GM21381 (cell line): Measurements from ENCODE around the gene HRCT1.
"Not testable (repeated sequence)": the region's sequence is repeated elsewhere in the genome, so short reads cannot be mapped to it uniquely, and the experiment has no call there.

Experiments used
- ATAC-seq: cut with Tn5 transposase; IDR thresholded peaks from one replicate; pipeline ENCODE4 v1.9.1; 2021; ENCODE audit warnings: mild to moderate bottlenecking, moderate library complexity; ENCODE audit not compliant: unreplicated experiment

HRCT1 gene

DNA sequence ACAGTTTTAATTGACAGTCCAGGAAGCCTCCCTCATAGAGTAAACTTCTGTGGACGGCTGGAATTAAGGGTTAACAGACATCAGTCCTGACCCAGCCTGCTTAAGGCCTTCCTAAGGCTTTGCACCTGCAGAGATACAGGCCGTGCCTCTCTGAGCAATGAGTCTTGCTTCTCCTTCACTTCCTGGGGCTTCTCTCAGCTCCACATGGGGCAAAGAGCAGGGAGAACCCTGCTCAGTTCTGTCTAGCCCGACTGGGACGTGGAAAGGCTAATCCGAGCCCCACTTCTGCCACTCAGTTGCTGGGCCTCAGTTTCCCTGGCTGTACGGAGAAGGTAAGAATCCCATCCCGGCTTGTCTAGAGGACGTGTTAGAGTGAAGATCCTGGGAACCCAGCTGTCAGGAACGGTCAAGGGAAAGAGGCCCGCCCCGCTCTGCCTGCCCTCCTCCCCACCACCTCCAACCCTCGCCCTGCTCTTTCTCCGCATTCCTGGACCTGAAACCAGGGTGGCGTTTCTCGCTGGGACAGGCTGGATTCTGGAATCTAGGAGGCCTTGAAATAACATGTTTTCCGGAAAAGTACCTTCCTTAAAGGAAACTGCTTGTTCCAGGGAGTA lies 9.8 kb downstream of the HRCT1 start:
- ATAC-seq, result no peak

DNA sequence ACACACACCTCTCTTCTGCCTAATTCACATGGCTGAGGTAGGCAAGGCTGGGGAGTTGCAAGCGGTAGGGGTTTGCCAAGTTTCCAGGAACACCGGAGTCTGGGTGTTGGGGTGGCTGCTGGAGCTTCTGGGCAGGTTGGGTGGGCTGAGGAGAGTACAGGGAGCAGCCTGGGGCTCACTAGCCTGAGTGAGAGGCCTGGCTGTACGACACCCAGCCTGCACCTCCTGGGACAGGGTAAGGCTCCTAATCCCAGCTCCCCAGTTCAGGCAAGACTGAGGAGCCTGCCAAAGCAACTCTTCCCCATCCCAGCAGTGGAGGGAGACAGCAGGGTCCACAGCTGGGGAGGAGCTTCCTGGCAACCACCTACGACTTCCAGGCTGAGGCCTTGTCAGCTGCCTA lies 11.3 kb downstream of the HRCT1 start:
- no peak for ATAC-seq

DNA sequence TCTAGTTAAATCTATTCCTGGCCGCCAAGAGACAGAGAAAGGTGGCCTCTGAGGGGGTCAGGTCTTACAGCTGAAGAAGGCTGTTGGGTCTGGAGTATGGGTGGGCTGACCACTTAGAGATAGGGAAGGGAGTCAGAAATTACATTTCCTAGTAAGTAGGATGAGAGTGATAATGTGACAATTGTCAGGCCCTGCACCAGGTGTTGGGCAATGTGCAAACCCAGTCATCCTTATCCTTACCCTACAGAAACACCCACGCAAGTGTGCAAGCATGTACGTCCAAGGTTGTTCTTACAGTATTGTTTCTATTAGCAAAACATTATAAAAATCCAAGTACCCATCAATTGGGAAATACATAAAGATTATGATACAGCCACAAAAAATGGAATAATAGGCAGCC lies 12.8 kb downstream of the HRCT1 start:
- no peak for ATAC-seq

DNA sequence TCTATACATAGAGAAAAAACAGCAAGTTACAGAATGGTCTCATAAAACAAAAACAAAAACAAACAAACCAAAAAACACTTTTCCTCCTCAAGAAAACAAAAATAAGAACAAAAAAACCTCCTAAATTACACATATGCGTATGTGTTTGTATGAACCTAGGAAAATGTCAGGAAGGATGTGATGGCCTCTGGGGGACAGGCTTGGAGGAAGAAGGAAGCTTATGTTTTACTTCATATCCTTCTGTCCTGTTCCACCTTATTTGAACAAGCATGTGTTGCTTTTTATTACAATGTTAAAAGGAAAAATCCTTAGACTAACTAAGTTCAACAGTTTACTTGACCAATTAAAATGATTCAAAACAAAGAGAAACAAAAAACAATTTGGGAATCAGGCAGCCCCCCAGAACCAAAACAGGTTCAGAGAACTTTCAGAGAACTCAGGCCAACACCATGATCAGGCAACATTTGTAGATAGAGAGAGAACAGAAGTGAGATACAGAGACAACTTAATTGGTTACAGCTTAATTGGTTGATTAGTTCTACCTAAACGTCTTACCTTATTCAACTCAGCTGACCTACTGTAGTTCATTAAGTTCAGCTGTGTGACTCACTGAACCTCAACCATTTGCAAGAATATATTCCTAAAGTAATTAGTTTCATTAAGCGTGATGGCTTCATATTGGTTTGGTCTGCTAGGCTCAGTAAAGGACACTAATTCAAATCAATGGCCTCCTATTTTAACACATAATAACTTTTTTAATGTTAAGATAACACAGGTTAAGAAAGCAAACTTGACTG lies 13.4 kb downstream of the HRCT1 start:
- no peak for ATAC-seq

DNA sequence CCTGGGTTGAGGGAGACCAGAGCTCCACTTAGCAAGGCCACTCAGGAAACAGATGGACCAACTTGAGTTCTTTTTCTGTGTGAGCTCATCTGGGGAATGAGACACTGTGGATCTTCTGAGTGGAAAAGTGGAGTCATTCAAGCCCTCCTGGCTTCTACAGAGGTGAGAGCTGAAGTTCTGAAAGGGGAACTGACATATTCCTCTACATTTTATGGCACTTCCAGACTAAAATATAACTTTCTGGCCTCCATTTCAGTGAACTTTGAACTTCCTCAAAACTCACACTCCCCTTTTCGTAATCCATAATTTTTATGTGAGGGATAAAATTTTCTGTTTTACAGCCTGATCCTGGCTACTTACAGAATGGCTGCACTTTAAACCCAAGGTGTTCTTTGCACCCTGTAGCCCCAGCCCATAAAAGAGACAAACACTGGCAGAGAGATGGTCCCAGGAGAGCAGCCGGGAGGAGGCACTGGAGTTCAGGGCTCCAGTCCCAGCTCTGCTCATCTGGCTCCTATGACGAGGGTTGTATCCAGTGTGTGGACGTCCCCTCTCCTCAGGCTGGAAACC lies 14.1 kb downstream of the HRCT1 start:
- no peak for ATAC-seq

DNA sequence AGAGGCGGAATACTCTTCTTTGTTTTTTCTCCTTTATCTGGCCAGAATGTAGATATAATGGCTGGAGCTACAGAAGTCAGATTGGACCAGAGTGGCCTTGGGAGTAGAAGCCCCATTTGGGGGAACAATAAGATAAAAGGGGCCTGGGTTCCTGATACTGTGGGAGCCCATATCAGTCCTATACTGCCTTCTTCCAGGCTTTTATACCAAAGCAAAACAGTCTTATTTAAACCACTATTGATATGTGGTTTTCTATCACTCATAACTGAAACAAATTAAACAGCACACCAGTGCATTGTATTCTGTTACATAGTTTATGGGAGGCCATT lies 17.6 kb downstream of the HRCT1 start:
- ATAC-seq, result no peak

DNA sequence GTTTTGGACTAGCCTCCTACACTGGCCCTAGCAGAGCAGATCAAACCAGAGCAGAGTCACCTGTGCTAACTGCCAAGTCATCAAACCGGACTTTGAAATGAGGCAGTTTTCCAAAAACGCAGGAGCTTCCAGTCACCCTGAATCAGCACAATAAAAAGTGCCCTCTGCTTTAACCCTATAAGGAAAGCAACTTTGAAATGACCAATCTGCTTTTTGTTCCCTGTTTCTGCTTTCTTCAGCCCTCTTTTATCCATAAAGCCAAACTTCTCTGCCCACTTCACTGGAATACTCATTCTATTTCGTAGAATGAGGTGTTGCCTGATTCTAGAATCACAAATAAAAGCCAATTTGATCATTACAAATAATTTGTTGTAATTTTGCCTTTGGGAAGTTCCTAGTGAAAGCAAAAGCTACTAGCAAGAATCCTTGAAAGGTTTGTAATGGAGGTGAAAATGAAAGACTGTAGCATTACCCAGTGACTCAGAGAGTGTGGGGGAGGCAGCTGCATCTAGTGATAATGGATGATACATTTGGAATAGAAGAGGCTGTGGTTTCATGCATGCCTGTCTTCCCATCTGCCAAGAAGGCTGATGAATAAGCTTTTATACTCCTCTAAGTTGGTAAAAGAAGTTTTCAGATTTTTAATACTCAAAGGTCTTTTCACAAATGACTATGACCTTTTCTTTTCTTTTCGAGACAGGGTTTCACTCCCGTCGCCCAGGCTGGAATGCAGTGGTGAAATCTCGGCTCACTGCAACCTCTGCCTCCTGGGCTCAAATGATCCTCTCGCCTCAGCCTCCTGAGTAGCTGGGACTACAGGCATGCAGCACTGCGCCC lies 18.1 kb downstream of the HRCT1 start:
- no peak for ATAC-seq

DNA sequence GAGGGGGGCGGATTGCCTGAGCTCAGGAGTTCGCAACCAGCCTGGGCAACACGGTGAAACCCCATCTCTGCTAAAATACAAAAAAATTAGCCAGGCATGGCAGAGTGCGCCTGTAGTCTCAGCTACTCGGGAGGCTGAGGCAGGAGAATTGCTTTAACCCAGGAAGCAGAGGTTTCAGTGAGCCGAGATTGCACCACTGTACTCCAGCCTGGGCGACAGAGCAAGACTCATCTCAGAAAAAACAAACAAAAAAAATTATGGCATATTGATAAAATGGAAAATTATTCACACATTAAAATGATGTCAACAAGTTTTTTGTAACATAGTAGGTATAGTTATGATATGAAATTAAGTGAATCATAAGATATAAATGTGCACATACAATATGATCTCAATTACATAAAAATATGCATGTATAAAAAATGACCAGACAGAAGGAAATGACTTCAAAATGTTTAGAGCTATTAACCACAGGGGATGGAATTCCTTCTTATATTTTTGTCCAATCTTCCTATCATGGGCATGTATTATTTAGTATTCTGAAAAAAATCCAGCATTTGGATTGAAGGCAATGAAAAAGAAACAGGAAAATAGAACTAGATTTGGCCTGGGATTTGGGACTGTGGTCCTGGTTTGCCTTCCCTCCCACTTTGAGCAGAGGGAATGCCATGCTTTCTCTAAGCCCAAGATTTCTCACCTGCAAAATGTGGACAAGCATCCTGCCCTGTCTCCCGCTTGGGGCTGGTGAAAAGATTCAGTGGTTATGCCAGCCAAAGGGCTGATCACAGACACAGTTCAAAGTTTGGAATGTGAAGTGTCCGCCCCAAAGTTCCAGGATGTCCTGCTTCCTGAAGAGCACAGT lies 22.8 kb downstream of the HRCT1 start:
- no peak for ATAC-seq

DNA sequence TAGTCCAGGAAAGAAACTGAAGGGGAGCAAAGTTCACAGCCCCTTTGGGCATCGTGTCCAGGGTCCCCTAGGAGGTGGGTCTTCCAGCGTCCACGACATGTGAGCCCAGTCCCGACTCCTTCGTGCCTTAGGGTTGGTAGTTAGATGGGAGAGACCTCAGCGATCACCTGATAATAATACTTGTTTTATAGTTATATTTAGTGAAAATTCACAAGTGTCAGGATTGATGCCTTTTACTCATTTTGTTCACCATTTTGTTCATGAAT lies 23.4 kb downstream of the HRCT1 start:
- ATAC-seq, result no peak

DNA sequence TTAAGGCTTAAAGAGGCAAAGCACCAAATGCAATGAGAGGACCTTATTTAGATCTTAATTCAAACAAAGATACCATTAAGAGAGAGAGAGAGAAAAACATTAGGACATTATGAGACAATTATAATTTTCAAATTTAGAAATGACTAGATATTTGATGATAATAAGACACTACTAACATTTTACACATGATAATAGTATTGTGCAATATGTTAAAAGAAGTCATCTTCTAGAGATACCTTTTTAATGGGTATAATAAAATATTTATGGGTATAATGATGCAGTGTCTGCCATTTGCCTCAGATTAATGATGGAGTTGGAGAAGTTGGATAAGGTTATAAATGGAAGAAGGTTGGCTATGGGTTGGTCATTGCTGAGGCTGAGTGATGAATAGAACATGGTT lies 24.5 kb downstream of the HRCT1 start:
- no peak for ATAC-seq

DNA sequence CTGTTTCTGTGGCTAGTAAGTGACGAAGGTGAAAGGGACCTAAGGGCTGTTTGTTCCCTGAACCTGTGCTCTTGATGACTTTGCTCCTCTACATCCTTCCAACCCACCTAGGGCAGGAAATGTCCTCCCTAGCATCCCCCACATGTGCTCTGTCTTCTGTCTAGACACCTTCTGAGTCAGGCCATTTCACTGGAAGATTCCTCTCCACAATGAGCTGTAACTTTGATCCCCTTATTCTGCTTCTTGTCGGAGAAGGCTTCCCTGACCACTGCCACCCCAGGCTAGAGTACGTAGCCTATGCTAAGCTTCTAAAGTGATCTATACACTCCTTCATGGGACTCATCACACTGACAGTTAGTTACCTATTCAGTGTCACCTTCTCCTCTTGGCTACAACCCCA lies 25.0 kb downstream of the HRCT1 start:
- ATAC-seq, result no peak

DNA sequence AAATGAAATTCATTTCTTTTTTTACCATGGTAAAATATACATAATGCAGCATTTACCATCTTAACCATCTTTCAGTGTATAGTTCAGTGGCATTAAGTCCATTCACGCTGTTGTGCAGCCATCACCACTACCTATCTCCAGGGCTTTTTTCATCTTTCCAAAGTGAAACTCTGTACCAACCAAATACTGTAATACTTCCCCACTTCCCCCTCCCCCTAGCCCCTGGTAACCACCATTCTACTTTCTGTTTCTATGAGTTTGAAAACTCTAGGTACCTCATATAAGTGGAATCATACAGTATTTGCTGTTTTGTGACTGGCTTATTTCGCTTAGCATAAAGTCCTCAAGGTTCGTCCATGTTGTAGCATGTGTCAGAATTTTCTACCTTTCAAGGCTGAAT lies 26.7 kb downstream of the HRCT1 start:
- ATAC-seq, result no peak

DNA sequence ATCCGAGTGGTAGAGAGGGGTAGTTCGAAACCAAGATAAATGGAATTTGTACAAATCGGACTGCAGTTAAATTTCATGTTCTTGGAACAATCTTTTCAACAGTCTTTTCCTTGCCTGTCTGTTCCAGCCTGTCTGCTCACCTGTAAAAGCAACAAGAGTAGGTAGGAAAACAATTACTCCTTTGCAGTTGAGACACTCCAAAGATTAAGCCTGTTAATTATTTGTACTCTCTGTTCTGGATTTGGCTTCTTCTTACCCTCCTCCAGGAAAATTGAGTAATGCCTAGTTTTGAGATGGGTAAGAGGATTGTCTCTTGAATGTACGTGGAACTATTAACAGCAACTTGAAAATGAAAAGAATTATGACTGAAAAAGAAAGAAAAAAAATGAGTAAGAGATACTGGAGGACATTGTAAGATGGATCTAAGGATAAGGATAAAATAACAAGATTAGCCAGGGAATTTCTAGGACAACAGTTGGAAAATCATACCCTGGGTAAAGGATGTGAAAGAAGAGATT lies 27.6 kb downstream of the HRCT1 start:
- no peak for ATAC-seq

DNA sequence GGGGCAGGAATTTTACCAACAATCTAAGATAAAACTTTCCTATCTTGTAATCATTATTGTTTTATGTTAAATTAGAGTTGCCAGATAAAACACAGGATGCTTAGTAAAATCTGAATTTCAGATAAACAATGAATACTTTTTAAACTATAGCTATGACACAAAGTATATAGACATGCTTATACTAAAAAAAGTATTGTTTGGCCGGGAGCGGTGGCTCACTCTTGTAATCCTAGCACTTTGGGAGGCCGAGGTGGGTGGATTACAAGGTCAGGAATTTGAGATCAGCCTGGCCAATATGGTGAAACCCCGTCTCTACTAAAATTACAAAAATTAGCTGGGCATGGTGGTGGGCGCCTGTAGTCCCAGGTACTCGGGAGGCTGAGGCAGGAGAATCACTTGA lies 28.1 kb downstream of the HRCT1 start:
- not testable (repeated sequence) for ATAC-seq

DNA sequence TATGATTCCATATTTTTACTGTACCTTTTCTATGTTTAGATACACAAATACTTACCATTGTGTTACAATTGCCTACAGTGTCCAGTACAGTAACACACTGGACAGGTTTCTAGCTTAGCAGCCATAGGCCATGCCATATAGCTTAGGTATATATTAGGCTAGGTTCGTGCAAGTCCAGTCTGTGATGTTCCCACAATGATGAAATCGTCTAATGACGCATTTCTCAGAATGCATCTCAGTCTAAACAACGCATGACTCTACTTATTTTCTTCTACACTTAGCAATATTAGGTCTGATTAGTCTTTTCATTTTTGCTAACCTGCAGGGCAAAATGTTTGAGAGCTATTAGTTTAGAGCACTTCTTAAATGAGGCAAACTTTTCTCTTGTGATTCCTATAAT lies 29.3 kb downstream of the HRCT1 start:
- ATAC-seq, result no peak

DNA sequence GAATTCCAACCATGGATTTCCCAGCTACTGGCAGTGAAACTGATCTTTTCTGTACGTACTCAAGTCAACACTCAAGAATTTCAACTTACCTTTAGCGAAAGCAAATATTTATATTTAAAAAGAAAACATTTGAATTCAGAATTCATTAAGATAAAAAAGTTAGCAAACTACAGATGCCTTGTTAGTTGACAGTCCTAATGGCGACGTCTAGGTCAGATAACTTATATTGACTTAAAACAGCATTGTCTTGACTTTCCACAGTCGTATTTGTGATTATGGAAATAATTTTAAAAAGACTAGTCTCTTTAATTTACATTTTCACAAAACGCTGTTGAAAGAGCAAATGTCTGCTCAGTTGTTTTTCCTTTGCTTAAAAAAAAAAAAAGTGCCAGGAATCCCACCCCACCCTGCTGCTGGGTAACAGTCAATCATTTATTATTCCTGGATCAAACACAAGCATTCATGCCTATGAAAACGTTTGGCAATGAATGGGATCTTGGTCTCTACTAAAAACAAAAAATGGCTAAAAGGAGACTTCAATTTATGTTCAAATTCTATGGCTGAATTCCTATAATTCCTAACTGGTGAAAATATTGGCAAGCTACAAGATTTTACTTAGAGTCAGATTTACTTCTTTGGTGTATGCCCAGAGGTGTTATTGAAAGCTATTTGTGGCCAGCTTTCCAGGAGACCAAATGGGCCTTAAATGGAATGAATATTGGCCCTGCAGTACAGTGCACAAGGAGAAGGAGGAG lies 29.9 kb downstream of the HRCT1 start:
- no peak for ATAC-seq

DNA sequence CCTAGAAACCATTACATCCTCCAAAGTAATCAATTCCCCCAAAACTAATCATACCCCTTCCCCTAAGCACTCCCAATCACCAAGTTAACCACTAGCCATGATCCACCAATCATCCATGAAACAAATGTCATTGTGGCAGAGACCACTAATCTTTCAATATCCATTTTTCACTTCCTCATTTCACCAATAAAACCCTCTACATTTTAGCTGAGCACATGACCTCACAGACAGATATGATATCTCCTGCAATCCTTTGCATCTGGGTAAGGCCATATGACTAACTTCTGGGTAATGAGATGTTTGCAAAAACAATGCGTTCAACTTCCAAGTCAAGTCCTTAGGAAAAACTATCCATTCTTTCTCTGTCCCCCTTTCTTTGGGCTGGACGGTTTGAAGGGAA lies 31.2 kb downstream of the HRCT1 start:
- no peak for ATAC-seq

DNA sequence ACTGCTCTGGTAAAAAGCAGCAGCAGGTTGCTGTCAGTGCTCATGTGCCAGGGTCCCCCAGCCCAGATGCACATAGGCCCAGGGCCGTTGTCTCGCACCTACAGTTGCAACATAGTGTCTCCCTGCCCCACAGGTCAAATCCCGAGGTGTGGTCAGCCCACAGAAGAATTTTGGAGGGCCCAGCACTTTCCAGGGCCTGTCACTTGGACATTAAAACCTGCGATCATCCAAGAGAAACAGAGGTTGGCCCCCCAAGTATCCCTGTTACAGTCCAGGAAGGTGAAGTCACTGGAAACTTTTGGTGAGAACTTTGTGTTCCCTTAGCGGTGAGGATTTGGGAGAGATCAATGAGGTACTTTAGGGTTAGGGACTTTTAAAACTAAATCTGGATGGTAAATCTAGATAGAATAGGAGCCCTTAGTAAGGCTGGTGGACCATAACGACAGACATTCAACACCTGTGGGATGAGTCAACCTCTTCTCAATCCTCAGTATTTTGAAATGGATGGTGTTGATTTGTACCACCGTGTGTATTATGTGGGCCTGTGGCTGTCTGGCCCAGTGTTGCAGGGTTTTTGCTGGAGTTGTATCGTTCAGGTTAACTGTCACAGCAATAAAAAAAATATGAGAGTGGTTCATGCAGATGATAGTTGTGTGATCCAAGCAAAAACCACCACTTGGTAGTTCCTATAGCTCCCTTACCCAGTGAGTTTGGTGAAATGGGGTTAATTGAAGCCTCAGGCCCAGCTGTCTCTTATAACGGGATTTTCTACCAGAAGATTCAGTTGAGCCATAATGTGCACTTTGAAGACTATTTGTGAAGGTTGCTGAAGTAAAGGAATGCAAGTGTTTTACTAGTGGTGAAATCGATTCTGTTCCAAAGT lies 32.7 kb downstream of the HRCT1 start:
- ATAC-seq, result no peak

DNA sequence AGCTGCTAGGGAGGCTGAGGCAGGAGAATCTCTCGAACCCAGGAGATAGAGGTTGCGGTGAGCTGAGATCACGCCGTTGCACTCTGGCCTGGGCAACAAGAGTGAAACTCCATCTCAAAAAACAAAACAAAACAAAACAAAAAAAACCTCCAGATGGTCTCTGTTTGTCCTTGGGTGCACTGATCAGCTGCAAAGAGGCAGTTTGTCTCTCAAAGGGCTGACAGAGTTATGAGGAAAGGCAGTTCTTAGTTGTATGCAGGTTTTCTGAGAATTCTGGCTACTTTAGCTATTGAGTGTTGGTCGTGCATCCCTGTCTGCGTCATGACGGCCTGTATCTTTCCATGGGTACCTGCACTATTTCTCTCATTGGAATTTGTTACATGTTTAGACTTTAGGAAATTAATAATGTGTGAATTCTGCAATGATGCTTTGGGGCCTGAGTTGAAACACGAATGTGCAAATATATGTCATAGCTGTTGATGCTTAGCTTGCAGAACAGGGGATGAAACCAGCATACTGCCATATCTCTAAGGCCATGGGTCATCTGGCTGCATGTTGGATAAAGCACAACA lies 33.8 kb downstream of the HRCT1 start:
- no peak for ATAC-seq
